ENCODE data around the gene NREP.

DNA sequence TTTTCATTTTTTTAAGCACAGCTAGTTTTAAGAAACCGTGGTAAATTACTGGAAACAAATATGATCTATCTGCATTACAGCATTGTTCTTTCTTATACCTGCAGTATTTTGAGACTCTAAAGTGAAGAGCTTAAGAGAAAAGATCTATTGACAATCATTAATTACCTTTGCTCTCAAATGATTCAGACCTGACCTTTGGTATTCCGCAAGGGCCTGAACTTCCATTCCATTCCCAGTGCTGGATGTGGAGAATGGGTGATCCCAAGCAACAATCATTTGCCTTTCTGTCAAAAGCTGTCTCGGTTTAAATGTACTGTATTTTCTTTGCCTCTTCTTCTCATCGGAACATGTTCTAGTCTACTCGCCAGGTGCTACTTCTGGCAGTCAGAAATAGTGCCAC lies 18.9 kb downstream of the NREP start:
- TF ChIP-seq, protein P1, sequence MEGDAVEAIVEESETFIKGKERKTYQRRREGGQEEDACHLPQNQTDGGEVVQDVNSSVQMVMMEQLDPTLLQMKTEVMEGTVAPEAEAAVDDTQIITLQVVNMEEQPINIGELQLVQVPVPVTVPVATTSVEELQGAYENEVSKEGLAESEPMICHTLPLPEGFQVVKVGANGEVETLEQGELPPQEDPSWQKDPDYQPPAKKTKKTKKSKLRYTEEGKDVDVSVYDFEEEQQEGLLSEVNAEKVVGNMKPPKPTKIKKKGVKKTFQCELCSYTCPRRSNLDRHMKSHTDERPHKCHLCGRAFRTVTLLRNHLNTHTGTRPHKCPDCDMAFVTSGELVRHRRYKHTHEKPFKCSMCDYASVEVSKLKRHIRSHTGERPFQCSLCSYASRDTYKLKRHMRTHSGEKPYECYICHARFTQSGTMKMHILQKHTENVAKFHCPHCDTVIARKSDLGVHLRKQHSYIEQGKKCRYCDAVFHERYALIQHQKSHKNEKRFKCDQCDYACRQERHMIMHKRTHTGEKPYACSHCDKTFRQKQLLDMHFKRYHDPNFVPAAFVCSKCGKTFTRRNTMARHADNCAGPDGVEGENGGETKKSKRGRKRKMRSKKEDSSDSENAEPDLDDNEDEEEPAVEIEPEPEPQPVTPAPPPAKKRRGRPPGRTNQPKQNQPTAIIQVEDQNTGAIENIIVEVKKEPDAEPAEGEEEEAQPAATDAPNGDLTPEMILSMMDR (IDR thresholded peaks at IDR 0.05) = no peak
- no peak for TF ChIP-seq POLR2A (IDR thresholded peaks at IDR 0.05)

Measured in testis (tissue), 2 donors.